Measurements from ENCODE around the gene CELA1. TPM values are rescaled to one million over a fixed set of nuclear protein-coding genes. Genes with fewer than 3 reads are reported as not detected.
"Not testable (repeated sequence)": the region's sequence is repeated elsewhere in the genome, so short reads cannot be mapped to it uniquely, and the experiment has no call there.

The CELA1 gene
- total RNA-seq, 1 experiment from 2014 or later = not detected

- no CpG with 5 or more reads among the region's 6 CpGs for WGBS (ENCODE audit: extremely low coverage, insufficient read length, low lambda C conversion rate)
- H4K91ac ChIP-seq (ENCODE audit: insufficient read length, low read depth, low read length) = no peak overlapping the region
- no peak overlapping the region for H4K8ac ChIP-seq (replicated peaks; ENCODE audit: insufficient read length, low read depth, low read length)
- no peak overlapping the region for H3K9ac ChIP-seq (ENCODE audit: extremely low read depth, insufficient read length, low read length)
- H3K4ac ChIP-seq (ENCODE audit: low read depth, low read length) = no peak overlapping the region
- H3K56ac ChIP-seq (ENCODE audit: insufficient read length, low read depth, low read length) = no peak overlapping the region
- H2AFZ ChIP-seq (ENCODE audit: low read length) = no peak overlapping the region
- no peaks in the 10 kb centered on the region for H3K23me2 ChIP-seq (ENCODE audit: insufficient read length, low read depth, low read length, poor library complexity, severe bottlenecking)
- H3K27me3 ChIP-seq (ENCODE audit: insufficient read depth, low read length) = no peaks in the 10 kb centered on the region
- no peak overlapping the region for H3K4me2 ChIP-seq (ENCODE audit: insufficient read depth, insufficient read length, low read length)
- H3K4me1 Mint-ChIP-seq = peaks cover 4 to 8% of the 10 kb centered on the region in 2 experiments
- no peak for DNase-seq
- H3K18ac ChIP-seq (ENCODE audit: insufficient read length, low read depth, low read length) = no peak overlapping the region
- no peak overlapping the region for H2BK20ac ChIP-seq (ENCODE audit: low read depth, low read length, poor library complexity, severe bottlenecking)
- no peak overlapping the region for H2AK5ac ChIP-seq (ENCODE audit: insufficient read length, low read length)
- H3K9me3 ChIP-seq (ENCODE audit: control insufficient read depth, low read depth, low read length) = no peaks in the 10 kb centered on the region
- no peak overlapping the region for H2BK15ac ChIP-seq (ENCODE audit: low read depth, low read length)
- no peak overlapping the region for H2BK12ac ChIP-seq (ENCODE audit: insufficient read length, low read depth, low read length)
- no peak overlapping the region for H3K4me3 Mint-ChIP-seq
- no peak overlapping the region; the same call in 1 of the 2 replicates for H3K14ac ChIP-seq (ENCODE audit: insufficient read depth, low read length)
- no peak for TF ChIP-seq CTCF (conservative IDR thresholded peaks at IDR 0.05)
- H2BK120ac ChIP-seq (ENCODE audit: low read depth, low read length, poor library complexity, severe bottlenecking) = no peak overlapping the region
- no peaks in the 10 kb centered on the region for H3K36me3 Mint-ChIP-seq (ENCODE audit: insufficient read depth in 1 of 3, low read depth in 3 of 3)
- no peaks in the 10 kb centered on the region for H4K20me1 ChIP-seq (ENCODE audit: control insufficient read depth, insufficient read depth, insufficient read length)
- no peak overlapping the region for H3K27ac ChIP-seq (ENCODE audit: insufficient read length, low read depth, low read length)
- no peaks in the 10 kb centered on the region for H3K79me1 ChIP-seq (ENCODE audit: insufficient read depth, low read depth, low read length, poor library complexity, severe bottlenecking)
- H3K27ac Mint-ChIP-seq = no peak overlapping the region
- H3T11ph ChIP-seq (ENCODE audit: low read length) = no peak overlapping the region
- H4K5ac ChIP-seq (ENCODE audit: insufficient read length, low read depth, low read length) = no peak overlapping the region
- H3K4me1 ChIP-seq (ENCODE audit: insufficient read depth, low read length) = no peaks in the 10 kb centered on the region
- no peak overlapping the region for H2BK5ac ChIP-seq (ENCODE audit: insufficient read length, low read length)
- H3K79me2 ChIP-seq (ENCODE audit: insufficient read depth, low read length) = no peaks in the 10 kb centered on the region
- H3K9me3 Mint-ChIP-seq = no peaks in the 10 kb centered on the region
- no peak overlapping the region for H3K23ac ChIP-seq (ENCODE audit: insufficient read length, low read depth, low read length)
- H3K27me3 Mint-ChIP-seq (ENCODE audit: low read depth) = no peaks in the 10 kb centered on the region; the same call in 1 of the 2 replicates
Observed at GRCh38 chr12:51339750-51340149, 6.7 kb downstream of the CELA1 start.

GRCh38 chr12:51337336-51337735, 9.1 kb downstream of the CELA1 start:
- not testable (repeated sequence) for H3K27me3 Mint-ChIP-seq (ENCODE audit: low read depth); H3T11ph ChIP-seq (ENCODE audit: low read length); H2BK20ac ChIP-seq (ENCODE audit: low read depth, low read length, poor library complexity, severe bottlenecking); H3K79me2 ChIP-seq (ENCODE audit: insufficient read depth, low read length); H2BK12ac ChIP-seq (ENCODE audit: insufficient read length, low read depth, low read length); H3K23me2 ChIP-seq (ENCODE audit: insufficient read length, low read depth, low read length, poor library complexity, severe bottlenecking); H2BK120ac ChIP-seq (ENCODE audit: low read depth, low read length, poor library complexity, severe bottlenecking); H4K91ac ChIP-seq (ENCODE audit: insufficient read length, low read depth, low read length); H3K18ac ChIP-seq (ENCODE audit: insufficient read length, low read depth, low read length); H3K36me3 Mint-ChIP-seq (ENCODE audit: insufficient read depth in 1 of 3, low read depth in 3 of 3); H3K23ac ChIP-seq (ENCODE audit: insufficient read length, low read depth, low read length); H2AK5ac ChIP-seq (ENCODE audit: insufficient read length, low read length); H3K79me1 ChIP-seq (ENCODE audit: insufficient read depth, low read depth, low read length, poor library complexity, severe bottlenecking); H3K4me1 ChIP-seq (ENCODE audit: insufficient read depth, low read length); H3K56ac ChIP-seq (ENCODE audit: insufficient read length, low read depth, low read length); H4K20me1 ChIP-seq (ENCODE audit: control insufficient read depth, insufficient read depth, insufficient read length); H2BK15ac ChIP-seq (ENCODE audit: low read depth, low read length); H4K8ac ChIP-seq (replicated peaks; ENCODE audit: insufficient read length, low read depth, low read length); H2AFZ ChIP-seq (ENCODE audit: low read length); H4K5ac ChIP-seq (ENCODE audit: insufficient read length, low read depth, low read length); H3K4me1 Mint-ChIP-seq; H3K14ac ChIP-seq (ENCODE audit: insufficient read depth, low read length); H3K4me2 ChIP-seq (ENCODE audit: insufficient read depth, insufficient read length, low read length); H3K9ac ChIP-seq (ENCODE audit: extremely low read depth, insufficient read length, low read length); H3K27me3 ChIP-seq (ENCODE audit: insufficient read depth, low read length); H2BK5ac ChIP-seq (ENCODE audit: insufficient read length, low read length); DNase-seq; H3K9me3 Mint-ChIP-seq; H3K27ac ChIP-seq (ENCODE audit: insufficient read length, low read depth, low read length); H3K9me3 ChIP-seq (ENCODE audit: control insufficient read depth, low read depth, low read length); H3K4ac ChIP-seq (ENCODE audit: low read depth, low read length); H3K27ac Mint-ChIP-seq; H3K4me3 Mint-ChIP-seq

All from H9 (cell line).